GM21528 (cell line): ENCODE measurements around the gene CD52.
A peak's percentile ranks its signal among the peaks of the same experiment; 100 is the strongest.

Source experiments
- ATAC-seq: cut with Tn5 transposase; IDR thresholded peaks from one replicate; pipeline ENCODE4 v1.9.1; 2021; ENCODE audit warnings: mild to moderate bottlenecking, moderate library complexity; ENCODE audit not compliant: unreplicated experiment, low FRiP score

The CD52 gene, protein sequence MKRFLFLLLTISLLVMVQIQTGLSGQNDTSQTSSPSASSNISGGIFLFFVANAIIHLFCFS

DNA sequence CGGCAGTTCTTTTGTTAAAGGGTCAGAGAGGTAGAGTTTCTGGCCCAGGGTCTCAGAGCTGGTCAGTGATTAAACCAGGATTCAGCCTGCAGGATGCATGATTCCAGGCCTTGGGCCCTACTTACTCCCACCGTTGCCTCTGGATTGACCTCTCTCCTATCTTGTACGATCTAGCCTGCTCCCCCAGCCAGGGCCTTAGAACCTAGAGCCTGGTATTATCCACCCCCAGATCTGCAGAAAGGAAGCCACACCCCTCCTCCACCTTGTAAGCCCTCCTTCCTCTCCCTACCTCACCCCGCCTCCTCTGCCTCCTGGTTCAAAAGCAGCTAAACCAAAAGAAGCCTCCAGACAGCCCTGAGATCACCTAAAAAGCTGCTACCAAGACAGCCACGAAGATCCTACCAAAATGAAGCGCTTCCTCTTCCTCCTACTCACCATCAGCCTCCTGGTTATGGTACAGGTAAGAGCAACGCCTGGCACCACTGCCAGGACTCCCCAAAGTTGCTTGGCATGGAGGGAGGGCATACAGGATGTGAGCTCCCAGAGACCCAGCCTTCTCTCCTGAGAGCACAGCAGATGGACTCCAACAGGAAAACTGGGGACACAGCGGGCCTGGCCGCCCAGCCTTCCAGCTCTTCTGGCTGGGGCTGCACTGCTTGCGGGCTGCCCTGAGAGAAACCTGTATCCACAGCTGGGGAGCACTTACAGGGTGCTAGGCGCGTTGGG lies at the start of gene CD52:
Gene CD52 (plus strand): TSS at position 347 of the 726 bp plus-strand sequence. CDS start 60 bp downstream, at position 407.
- ATAC-seq, result peak; percentile 39

DNA sequence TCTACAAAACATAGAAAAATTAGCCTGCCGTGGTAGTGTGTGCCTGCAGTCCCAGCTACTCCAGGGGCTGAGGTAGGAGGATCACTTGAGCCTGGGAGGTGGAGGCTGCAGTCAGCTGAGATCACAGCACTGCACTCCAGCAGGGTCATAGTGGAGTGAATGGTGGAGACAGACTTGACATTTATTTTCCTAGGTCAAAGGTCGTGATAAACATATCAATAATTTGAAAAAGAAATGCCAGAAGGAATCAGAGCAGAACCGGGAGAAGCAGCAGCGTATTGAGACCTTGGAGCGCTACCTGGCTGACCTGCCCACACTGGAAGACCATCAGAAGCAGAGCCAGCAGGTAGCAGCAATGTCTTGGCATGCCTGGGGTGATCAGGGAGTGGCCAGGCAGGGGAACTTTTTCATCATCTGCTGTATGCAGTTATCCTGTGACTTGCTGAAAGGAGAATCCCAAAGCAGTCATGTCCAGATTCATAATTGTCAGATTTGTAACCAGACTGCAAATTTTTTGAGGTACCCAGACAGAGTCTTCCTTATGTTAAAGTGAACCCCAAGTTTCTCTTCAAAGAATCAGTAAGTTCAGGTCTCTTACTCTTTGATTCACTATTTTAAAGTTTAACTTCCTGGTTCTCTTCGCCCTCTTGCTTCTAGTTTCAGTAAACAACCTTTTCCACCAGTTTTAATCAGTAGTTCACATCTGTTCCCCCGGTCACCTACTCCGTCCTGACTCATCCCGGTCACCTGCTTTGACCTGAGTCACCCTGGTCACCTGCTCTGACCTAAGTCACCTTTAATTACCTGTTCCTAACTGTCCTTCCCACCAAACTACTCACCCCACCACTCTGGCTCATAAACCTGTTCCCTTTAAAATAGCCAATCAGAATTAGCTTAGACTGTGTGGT lies 49.2 kb upstream of the CD52 start:
- no peak for ATAC-seq

DNA sequence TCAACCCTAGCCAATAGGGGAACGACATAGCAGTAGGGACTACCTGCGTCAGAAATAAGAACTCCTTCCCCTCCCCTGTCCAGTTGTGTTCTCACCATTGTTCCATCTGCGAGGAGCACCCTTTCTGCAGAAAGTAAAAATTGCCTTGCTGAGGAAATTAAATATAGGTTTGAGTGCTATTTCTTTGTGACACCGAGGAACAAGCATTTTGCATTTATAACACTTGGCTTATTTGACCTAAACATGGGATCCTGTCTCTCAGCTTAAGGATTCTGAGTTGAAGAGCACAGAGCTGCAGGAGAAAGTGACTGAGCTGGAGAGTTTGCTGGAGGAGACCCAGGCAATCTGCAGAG lies 48.6 kb upstream of the CD52 start:
- ATAC-seq, result no peak

DNA sequence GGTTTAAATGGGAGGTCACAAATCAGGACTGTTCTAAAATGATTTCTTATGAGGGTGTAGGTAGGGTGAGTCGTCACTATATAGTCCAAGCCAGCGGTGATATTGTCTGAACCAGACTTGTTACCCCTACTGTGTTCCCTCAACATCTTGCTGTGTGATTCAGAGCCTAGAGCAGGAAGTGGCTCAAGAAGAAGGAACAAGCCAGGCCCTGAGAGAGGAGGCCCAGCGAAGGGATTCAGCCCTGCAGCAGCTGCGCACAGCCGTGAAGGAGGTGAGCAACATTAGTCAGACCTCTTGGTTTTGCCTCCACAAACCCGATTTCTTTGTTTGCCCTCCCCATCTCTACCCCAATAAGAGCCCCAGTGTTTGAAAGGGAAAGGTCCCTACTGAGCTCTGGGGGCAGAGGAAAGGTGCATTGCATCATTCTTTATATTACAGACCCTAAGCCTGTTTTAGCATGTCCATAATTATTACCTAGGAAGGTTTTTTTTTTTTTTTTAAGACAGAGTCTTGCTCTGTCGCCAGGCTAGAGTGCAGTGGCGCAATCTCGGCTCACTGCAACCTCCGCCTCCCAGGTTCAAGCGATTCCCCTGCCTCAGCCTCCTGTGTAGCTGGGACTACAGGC lies 42.8 kb upstream of the CD52 start:
- no peak for ATAC-seq

DNA sequence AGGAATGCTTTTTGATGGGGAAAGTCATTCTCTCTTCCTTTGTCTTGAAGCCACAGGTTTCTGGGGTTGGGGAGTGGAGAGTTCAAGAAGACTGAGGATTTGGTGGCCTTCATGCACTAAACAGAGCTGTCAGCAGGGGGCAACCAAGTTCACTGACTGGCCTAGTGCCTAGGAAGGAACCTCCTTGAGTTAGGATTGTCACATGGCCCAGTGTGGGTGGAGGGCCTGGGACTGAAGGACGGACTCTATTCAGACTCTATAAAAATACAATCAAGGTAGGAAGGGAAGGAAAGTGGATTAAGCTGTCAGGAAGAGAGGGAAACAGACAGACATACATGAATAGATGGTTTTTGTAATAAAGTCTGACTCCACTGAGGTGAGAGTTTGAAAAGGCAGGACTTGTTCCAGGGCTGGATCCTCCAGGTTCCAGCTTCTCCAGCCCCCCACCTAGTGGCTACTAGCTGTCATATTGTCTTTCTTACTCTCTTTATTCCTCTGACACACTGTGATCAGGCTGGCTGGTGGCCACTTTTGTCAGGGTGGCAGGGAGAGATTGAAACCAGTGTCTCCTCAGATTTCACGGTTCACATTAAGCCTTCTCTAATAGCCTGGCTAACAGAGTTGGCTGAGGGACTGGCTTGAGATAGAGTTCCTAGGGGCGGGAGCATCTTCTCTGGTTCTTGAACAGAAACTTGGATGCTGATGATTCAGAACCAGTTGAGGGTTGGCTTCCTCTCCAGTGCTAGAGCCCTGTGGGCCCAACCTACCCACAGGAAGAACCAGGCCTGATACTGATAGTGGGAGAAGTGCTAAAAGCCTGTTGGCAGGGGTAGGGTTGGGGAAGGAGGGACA lies 42.0 kb upstream of the CD52 start:
- no peak for ATAC-seq

DNA sequence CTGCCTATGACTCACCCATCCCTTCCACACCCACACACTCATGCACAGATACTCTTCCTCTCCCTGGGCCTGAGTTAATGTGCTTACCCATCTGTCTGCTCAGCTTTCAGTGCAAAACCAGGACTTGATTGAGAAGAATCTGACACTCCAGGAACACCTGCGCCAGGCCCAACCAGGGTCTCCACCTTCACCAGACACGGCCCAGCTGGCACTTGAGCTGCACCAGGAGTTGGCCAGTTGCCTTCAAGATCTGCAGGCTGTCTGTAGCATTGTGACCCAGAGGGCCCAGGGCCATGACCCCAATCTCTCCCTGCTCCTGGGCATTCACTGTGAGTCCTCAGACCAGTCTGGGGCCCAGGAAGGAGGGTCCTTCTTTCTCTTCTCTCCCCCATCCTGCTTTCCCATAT lies 41.3 kb upstream of the CD52 start:
- ATAC-seq, result no peak

DNA sequence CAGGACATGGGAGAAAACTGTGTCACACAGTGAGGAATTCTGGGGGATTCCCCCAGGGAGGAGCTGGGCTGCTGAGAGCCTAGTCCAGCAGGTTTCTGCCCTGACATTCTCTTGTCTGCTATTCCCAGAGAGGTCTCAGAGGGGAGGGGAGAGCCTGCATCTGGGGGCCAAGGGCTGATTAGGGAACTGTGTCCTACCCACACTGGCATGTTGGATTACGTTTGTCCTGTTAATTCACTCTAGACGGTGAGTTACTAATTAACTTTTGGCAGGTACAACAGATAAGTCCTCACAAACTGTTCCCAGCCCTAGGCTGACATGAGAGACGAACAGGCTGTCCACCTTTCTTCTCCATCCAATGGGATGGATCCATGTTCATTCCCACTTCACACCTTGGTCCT lies 40.5 kb upstream of the CD52 start:
- no peak for ATAC-seq

DNA sequence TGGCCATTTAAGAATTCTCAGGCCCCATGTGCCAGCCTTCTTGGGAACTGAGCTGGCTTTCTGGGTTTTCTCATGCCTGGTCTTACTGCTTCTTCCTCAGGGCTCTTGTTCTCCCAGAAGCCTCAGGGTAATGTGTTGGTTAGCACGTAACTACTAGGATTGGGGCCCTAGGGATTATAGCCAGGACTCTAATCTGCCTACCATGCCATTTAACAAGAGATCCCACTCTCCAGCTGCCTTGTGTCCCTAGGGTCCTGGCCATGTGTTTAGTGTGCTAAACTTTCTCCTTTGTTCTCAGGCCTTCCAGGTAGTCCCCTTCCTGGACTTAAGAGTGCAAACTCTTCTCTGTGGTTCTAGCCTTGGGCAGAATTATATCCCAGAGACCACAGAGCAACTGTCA lies 40.0 kb upstream of the CD52 start:
- ATAC-seq, result no peak

DNA sequence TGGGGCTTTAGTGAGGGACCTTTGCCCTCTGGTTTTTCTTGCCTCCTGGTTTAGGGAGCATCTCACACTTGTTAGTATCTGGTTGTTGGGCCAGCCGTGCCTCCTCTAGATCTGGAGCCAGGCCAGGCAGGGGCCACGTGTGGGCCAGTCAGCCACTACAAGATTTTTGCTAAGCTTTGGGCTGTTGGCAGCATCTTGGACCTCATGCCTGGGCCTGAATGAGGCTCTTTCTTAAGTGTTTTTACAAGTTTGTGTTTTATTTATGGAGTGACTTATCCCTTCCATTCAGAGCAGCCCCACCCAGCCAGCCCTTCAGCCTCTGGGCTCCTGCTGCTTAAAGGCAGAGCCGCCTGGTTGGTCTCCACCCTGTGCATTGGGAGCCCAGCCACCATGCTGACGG lies 39.5 kb upstream of the CD52 start:
- ATAC-seq, result no peak

DNA sequence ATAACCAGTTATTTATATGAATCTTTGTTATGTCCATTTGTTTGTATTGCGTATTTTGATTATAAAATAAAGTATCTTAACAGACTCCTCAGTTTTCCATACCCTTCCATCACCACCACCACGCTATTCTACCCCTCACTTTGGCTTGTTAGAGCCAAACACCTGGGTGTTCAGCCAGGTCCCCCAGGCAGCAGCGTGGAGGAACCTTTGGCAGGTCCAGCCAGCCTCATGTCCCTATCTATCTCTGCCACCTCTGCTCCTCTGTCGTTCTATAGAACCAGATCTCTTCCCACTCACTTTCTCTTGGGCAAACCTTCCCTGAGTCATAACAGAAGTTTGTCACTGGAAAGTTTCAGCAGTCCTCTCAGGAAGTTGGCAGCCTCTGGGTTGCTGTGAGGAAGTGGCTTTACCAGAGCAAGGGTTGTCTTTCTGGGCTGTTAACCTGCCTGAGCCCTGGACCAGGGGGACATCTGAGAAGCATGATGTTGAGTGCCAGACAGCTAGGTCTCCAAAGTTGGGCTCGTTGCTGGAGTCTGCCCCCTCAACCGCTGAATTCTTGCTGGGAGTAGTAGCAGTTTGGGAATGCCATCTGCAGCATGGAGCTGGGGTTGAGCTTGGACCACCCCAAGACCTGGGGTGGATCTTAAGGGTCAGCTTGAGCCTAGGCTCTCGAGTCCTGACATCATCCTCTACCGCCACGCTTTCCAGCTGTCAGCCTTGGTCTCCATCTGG lies 38.9 kb upstream of the CD52 start:
- no peak for ATAC-seq

DNA sequence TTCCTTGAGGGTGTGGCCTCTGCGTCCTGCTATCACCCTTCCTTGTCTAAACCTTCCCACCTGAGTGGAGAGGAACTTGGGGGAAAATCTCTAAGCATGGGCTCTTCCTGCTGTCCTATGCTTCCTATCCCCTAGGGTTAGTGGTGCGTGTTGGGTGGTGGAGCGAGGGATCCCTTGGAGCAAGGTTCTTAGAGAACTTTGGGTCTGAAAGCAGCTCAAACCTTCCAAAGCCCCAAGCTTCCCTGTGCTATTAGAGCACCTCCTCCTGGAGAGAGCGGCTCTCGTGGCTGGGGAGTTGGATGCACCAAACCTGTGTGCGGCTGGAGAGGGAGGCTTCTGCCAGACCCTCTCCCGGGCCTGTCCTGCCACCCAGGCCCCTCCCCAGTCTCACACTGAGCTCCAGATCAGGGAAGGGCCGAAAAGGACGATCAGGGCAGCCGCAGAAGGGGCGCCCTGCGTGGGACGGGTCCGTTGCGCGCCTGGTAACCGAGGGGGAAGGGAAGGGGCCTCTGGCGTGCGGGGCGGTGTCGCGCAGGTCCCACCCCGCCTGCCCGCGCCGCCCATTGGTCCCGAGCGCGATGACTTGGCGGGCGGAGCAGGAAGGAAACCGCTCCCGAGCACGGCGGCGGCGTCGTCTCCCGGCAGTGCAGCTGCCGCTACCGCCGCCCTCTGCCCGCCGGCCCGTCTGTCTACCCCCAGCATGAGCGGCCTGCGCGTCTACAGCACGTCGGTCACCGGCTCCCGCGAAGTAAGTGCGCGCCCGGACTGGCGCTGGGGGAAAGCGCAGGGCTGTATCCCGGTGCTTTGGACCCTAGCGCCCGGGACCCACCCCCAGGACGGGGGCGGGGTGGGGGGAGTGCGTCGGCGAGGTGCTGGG lies 38.1 kb upstream of the CD52 start, which contains the start of gene SH3BGRL3:
Gene SH3BGRL3 (plus strand): TSS at position 631 of the 877 bp plus-strand sequence. CDS start 70 bp downstream, at position 701.
- ATAC-seq, result peak; percentile 60

DNA sequence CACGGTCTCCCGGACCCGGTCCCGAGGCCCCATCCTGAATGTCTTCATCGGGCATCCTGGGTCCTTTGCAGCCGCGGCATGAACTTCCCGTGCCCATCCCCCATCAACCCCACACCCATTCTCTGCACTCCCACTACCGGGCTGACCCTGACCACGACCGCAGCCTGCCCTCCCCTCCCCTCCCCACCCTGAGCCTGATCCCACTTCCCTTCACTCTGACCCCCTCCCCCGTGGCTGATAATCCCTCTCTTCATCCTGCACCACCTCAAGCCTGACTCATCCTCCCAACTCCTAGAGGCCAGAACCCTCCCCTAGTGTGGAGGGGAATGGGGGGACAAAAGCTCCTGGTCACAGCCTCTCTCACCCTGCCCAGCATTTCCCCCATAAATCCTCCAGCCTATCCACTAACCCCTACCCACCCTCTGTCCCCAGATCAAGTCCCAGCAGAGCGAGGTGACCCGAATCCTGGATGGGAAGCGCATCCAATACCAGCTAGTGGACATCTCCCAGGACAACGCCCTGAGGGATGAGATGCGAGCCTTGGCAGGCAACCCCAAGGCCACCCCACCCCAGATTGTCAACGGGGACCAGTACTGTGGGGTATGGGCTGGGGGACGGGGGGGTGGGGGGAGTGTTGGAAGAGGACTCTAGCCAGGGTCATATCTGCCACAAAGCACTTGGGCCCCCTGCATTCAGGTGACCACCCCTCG lies 37.3 kb upstream of the CD52 start:
- no peak for ATAC-seq

DNA sequence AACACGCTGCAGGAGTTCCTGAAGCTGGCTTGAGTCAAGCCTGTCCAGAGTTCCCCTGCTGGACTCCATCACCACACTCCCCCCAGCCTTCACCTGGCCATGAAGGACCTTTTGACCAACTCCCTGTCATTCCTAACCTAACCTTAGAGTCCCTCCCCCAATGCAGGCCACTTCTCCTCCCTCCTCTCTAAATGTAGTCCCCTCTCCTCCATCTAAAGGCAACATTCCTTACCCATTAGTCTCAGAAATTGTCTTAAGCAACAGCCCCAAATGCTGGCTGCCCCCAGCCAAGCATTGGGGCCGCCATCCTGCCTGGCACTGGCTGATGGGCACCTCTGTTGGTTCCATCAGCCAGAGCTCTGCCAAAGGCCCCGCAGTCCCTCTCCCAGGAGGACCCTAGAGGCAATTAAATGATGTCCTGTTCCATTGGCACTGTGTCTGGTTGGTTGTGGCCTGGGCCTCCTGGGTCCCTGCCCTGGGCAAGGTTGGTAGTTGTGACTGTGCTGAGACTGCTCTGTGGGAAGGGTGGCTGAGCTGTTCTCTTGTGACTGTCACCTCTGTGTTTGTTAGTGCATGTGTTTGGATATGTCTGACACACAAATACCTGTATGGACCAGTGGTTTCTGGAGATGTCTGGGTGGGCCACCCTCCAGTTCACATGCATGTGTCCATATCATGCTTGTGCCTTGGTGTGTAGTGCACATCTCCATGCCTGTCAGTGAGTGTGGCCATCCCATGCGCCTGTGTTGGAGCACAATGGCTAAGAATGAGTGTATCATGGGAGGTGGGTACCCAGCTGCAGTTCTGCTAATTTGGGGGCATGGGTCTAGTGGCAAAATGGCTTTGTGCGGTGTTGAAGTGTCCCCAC lies 36.4 kb upstream of the CD52 start:
- ATAC-seq, result no peak

DNA sequence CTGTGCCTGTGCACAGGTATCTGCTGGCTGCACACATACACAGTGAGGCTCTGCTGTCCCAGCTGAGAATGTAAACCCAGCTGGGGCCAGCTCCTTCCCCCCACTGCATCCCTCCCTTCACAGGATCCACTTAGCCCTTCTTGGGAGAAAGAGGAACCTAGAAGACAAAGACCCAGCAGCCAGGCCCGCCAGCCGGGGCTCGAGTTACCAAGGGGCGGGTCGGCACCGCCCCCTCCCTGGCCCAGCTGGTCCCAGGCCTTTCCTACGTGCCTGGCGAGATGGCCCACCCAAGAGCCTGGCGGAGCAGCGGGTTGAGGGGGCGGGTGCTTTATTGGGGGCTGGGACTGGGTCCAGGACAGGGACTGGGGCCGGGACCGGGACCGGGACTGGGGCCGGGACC lies 35.8 kb upstream of the CD52 start:
- no peak for ATAC-seq

DNA sequence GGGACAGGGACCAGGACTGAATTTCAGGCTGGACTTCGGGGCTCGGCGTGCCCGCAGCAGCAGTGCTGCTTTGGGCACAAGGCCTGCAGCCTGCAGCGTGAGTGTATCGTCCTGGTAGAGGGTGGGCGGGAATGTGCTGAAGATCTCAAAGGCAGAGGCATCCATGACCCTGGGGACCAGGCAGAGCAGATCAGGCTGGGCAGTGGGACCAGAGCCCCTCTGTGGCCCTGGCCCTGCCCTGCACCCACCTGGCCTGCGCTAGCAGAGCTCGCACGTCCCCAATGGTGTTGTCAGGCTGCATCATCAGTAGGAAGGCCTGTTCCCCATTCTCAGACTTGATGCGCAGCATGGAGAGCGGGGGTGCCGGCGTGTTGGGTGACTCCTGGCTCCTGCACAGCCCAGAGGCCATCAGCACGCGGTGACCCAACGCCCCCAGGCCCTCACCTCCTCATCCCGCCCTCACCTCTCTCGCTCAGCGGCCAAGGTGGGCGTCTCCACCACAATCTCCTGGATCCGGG lies 35.3 kb upstream of the CD52 start:
- ATAC-seq, result no peak

DNA sequence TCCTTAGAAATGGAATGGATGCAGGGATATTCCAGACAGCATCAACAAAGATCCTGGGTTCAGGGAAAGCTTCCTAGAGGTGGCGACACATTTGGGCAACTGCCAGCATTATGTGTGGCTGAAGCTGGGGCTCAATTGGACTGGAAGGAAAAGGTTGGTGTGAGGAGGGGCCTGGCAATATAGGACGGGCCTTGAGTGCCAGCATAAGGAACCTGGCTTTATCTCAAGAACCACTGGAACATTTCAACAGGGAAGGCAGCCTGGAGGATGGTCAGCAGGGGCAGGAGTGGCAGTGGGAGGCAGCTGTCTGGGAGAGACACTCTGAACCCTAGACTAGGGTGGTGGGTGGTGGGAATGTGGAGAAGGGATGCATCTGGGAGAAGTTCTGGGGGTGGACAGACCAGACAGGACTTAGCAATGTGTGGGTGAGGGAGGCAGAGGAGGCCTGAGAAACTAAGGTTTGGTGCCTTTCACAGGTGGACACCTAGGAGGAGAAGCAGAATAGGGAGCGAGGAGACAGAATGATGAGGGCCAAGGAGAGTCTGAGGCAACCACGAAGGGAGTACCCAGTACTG lies 34.4 kb upstream of the CD52 start:
- ATAC-seq, result no peak
